ENCODE results near the gene ANKS1B. TPM values are rescaled to one million over a fixed set of nuclear protein-coding genes. Genes with fewer than 3 reads are reported as not detected.
A peak's percentile ranks its signal among the peaks of the same experiment; 100 is the strongest.

ANKS1B gene
- total and polyA plus RNA-seq, 5 donors = 0.43 to 7.4 (median 3.3) TPM

- no peaks in the 10 kb centered on the region for H3K9me3 ChIP-seq (ENCODE audit: control insufficient read depth, low read length)
- intact Hi-C loops (cut with DNase I) = no loop called here
- H3K4me3 ChIP-seq (ENCODE audit: low read length) = no peak overlapping the region
- no peaks in the 10 kb centered on the region for H3K4me1 ChIP-seq (ENCODE audit: control insufficient read depth, insufficient read depth, low read length)
- DNase-seq = no peak
- H3K27me3 ChIP-seq (ENCODE audit: control insufficient read depth, insufficient read depth) = no peaks in the 10 kb centered on the region
- no peak for ATAC-seq
- WGBS = 62% methylated on average over 2 of the region's 2 CpGs
- no peak overlapping the region for H3K27ac ChIP-seq (ENCODE audit: low read length)
Observed at GRCh38 chr12:99309812-99310211, 674.9 kb downstream of the ANKS1B start.

GRCh38 chr12:99302874-99303273 lies 681.9 kb downstream of the ANKS1B start:
- no peaks in the 10 kb centered on the region for H3K4me1 ChIP-seq (ENCODE audit: control insufficient read depth, insufficient read depth, low read length)
- H3K27ac ChIP-seq (ENCODE audit: low read length) = no peak overlapping the region
- no peak for DNase-seq
- H3K4me3 ChIP-seq (ENCODE audit: low read length) = no peak overlapping the region
- no peak for ATAC-seq
- no peaks in the 10 kb centered on the region for H3K9me3 ChIP-seq (ENCODE audit: control insufficient read depth, low read length)
- no peaks in the 10 kb centered on the region for H3K27me3 ChIP-seq (ENCODE audit: control insufficient read depth, insufficient read depth)
- 88% methylated on average over 2 of the region's 2 CpGs for WGBS
- intact Hi-C loops (cut with DNase I) = no loop called here

GRCh38 chr12:99287136-99287535 lies 697.6 kb downstream of the ANKS1B start:
- Histone ChIP-seq H3K4me1 (ENCODE audit: control insufficient read depth, insufficient read depth, low read length) (no peaks in the 10 kb centered on the region), H3K27me3 (ENCODE audit: control insufficient read depth, insufficient read depth) (no peaks in the 10 kb centered on the region), H3K9me3 (ENCODE audit: control insufficient read depth, low read length) (no peaks in the 10 kb centered on the region), H3K4me3 (ENCODE audit: low read length) (no peak overlapping the region), H3K27ac (ENCODE audit: low read length) (no peak overlapping the region)
- intact Hi-C loops (cut with DNase I) = no loop called here
- WGBS = 68% methylated on average over 1 of the region's 1 CpG
- no peak for ATAC-seq
- DNase-seq = no peak

GRCh38 chr12:99284161-99284560 lies 700.6 kb downstream of the ANKS1B start:
- no peaks in the 10 kb centered on the region for H3K9me3 ChIP-seq (ENCODE audit: control insufficient read depth, low read length)
- no peak overlapping the region for H3K4me3 ChIP-seq (ENCODE audit: low read length)
- intact Hi-C loops (cut with DNase I) = no loop called here
- H3K27ac ChIP-seq (ENCODE audit: low read length) = no peak overlapping the region
- WGBS = 88% methylated on average over 1 of the region's 1 CpG
- DNase-seq = no peak
- no peaks in the 10 kb centered on the region for H3K4me1 ChIP-seq (ENCODE audit: control insufficient read depth, insufficient read depth, low read length)
- H3K27me3 ChIP-seq (ENCODE audit: control insufficient read depth, insufficient read depth) = no peaks in the 10 kb centered on the region
- ATAC-seq = no peak

- ATAC-seq (no peak), DNase-seq (no peak)
- 76% methylated on average over 5 of the region's 5 CpGs for WGBS
- Histone ChIP-seq H3K4me3 (ENCODE audit: low read length) (no peak overlapping the region), H3K9me3 (ENCODE audit: control insufficient read depth, low read length) (no peaks in the 10 kb centered on the region), H3K27me3 (ENCODE audit: control insufficient read depth, insufficient read depth) (no peaks in the 10 kb centered on the region), H3K27ac (ENCODE audit: low read length) (no peak overlapping the region), H3K4me1 (ENCODE audit: control insufficient read depth, insufficient read depth, low read length) (no peaks in the 10 kb centered on the region)
- intact Hi-C loops (cut with DNase I) = no loop called here
Observed at GRCh38 chr12:99282624-99283023, 702.1 kb downstream of the ANKS1B start.

- H3K4me1 ChIP-seq (ENCODE audit: control insufficient read depth, insufficient read depth, low read length) = no peaks in the 10 kb centered on the region
- 88% methylated on average over 1 of the region's 1 CpG for WGBS
- no peaks in the 10 kb centered on the region for H3K27me3 ChIP-seq (ENCODE audit: control insufficient read depth, insufficient read depth)
- no peak for DNase-seq
- intact Hi-C loops (cut with DNase I) = no loop called here
- H3K27ac ChIP-seq (ENCODE audit: low read length) = no peak overlapping the region
- no peaks in the 10 kb centered on the region for H3K9me3 ChIP-seq (ENCODE audit: control insufficient read depth, low read length)
- H3K4me3 ChIP-seq (ENCODE audit: low read length) = no peak overlapping the region
- no peak for ATAC-seq
Observed at GRCh38 chr12:99282086-99282485, 702.6 kb downstream of the ANKS1B start.

- H3K9me3 ChIP-seq (ENCODE audit: control insufficient read depth, low read length) = no peaks in the 10 kb centered on the region
- no peaks in the 10 kb centered on the region for H3K27me3 ChIP-seq (ENCODE audit: control insufficient read depth, insufficient read depth)
- H3K4me1 ChIP-seq (ENCODE audit: control insufficient read depth, insufficient read depth, low read length) = no peaks in the 10 kb centered on the region
- H3K4me3 ChIP-seq (ENCODE audit: low read length) = no peak overlapping the region
- ATAC-seq (no peak), DNase-seq (no peak)
- H3K27ac ChIP-seq (ENCODE audit: low read length) = no peak overlapping the region
- 46% methylated on average over 2 of the region's 2 CpGs for WGBS
- intact Hi-C loops (cut with DNase I) = no loop called here
Observed at GRCh38 chr12:99281277-99281676, 703.5 kb downstream of the ANKS1B start.

GRCh38 chr12:99278899-99279298 lies 705.8 kb downstream of the ANKS1B start:
- WGBS = 65% methylated on average over 2 of the region's 2 CpGs
- H3K4me3 ChIP-seq (ENCODE audit: low read length) = no peak overlapping the region
- no peak for ATAC-seq

GRCh38 chr12:99277591-99278379 lies 707.0 kb downstream of the ANKS1B start:
- H3K4me3 ChIP-seq (ENCODE audit: low read length) = no peak overlapping the region
- no peaks in the 10 kb centered on the region for H3K27me3 ChIP-seq (ENCODE audit: control insufficient read depth, insufficient read depth)
- DNase-seq (no peak), ATAC-seq (no peak)
- no peaks in the 10 kb centered on the region for H3K4me1 ChIP-seq (ENCODE audit: control insufficient read depth, insufficient read depth, low read length)
- H3K27ac ChIP-seq (ENCODE audit: low read length) = no peak overlapping the region
- 77% methylated on average over 5 of the region's 5 CpGs for WGBS
- intact Hi-C loops (cut with DNase I) = no loop called here
- H3K9me3 ChIP-seq (ENCODE audit: control insufficient read depth, low read length) = no peaks in the 10 kb centered on the region

More at GRCh38 chr12:99278899-99279298, 705.8 kb downstream of the ANKS1B start:
- H3K27me3 ChIP-seq (ENCODE audit: control insufficient read depth, insufficient read depth) = no peaks in the 10 kb centered on the region
- H3K27ac ChIP-seq (ENCODE audit: low read length) = no peak overlapping the region
- intact Hi-C loops (cut with DNase I) = no loop called here
- no peaks in the 10 kb centered on the region for H3K9me3 ChIP-seq (ENCODE audit: control insufficient read depth, low read length)
- no peaks in the 10 kb centered on the region for H3K4me1 ChIP-seq (ENCODE audit: control insufficient read depth, insufficient read depth, low read length)
- peak in 1 of 3 donors; percentile 12 for DNase-seq

- WGBS = 57% methylated on average over 3 of the region's 3 CpGs
- Histone ChIP-seq H3K9me3 (ENCODE audit: control insufficient read depth, low read length) (no peaks in the 10 kb centered on the region), H3K4me1 (ENCODE audit: control insufficient read depth, insufficient read depth, low read length) (no peaks in the 10 kb centered on the region), H3K27me3 (ENCODE audit: control insufficient read depth, insufficient read depth) (no peaks in the 10 kb centered on the region), H3K4me3 (ENCODE audit: low read length) (no peak overlapping the region), H3K27ac (ENCODE audit: low read length) (no peak overlapping the region)
- ATAC-seq (no peak), DNase-seq (no peak)
- intact Hi-C loops (cut with DNase I) = no loop called here
Observed at GRCh38 chr12:99271071-99271470, 713.7 kb downstream of the ANKS1B start.

- DNase-seq = no peak
- Histone ChIP-seq H3K9me3 (ENCODE audit: control insufficient read depth, low read length) (no peaks in the 10 kb centered on the region), H3K4me3 (ENCODE audit: low read length) (no peak overlapping the region), H3K27ac (ENCODE audit: low read length) (no peak overlapping the region), H3K27me3 (ENCODE audit: control insufficient read depth, insufficient read depth) (no peaks in the 10 kb centered on the region), H3K4me1 (ENCODE audit: control insufficient read depth, insufficient read depth, low read length) (no peaks in the 10 kb centered on the region)
- intact Hi-C loops (cut with DNase I) = no loop called here
- ATAC-seq = no peak
Observed at GRCh38 chr12:99267038-99267437, 717.7 kb downstream of the ANKS1B start.

GRCh38 chr12:99265648-99266047 lies 719.1 kb downstream of the ANKS1B start:
- Histone ChIP-seq H3K9me3 (ENCODE audit: control insufficient read depth, low read length) (no peaks in the 10 kb centered on the region), H3K4me1 (ENCODE audit: control insufficient read depth, insufficient read depth, low read length) (no peaks in the 10 kb centered on the region), H3K4me3 (ENCODE audit: low read length) (no peak overlapping the region), H3K27ac (ENCODE audit: low read length) (no peak overlapping the region), H3K27me3 (ENCODE audit: control insufficient read depth, insufficient read depth) (no peaks in the 10 kb centered on the region)
- no peak for DNase-seq
- intact Hi-C loops (cut with DNase I) = no loop called here
- WGBS = 80% methylated on average over 3 of the region's 3 CpGs
- ATAC-seq = no peak

All from right cardiac atrium (tissue), 5 donors.